Neural crest cell (in vitro differentiated cells): ENCODE data around the gene GUF1. TPM values are rescaled to one million over a fixed set of nuclear protein-coding genes. Genes with fewer than 3 reads are reported as not detected.

Source experiments
- DNase-seq: peaks from one replicate; pipeline ENCODE4 v3.0.0; 2021; ENCODE audit warnings: low read depth, mixed read lengths, low spot score
- H3K27ac Mint-ChIP-seq: one replicate; pipeline ENCODE4 v1.8.0; 2021; ENCODE audit warnings: mild to moderate bottlenecking, mixed read lengths; ENCODE audit not compliant: unreplicated experiment
- H3K27me3 Mint-ChIP-seq: 2 replicates; pipeline ENCODE4 v1.8.0; 2021; ENCODE audit warnings: low read depth, mild to moderate bottlenecking, mixed read lengths
- H3K36me3 Mint-ChIP-seq: 2 replicates; pipeline ENCODE4 v1.8.0; 2021; ENCODE audit warnings: low read depth, mild to moderate bottlenecking, mixed read lengths
- H3K4me1 Mint-ChIP-seq: 2 replicates; pipeline ENCODE4 v1.8.0; 2021; ENCODE audit warnings: mixed read lengths
- H3K4me3 Mint-ChIP-seq: one replicate; pipeline ENCODE4 v1.8.0; 2021; ENCODE audit warnings: mild to moderate bottlenecking, mixed read lengths
- H3K9me3 Mint-ChIP-seq: 2 replicates; pipeline ENCODE4 v1.8.0; 2021; ENCODE audit warnings: mixed read lengths
- total RNA-seq: library from RNA; stranded (reverse); gene quantifications from 2 replicates; pipeline ENCODE4 v1.2.1, GENCODE V29; 2021
- TF ChIP-seq, protein P1 (sequence below): fragments of 200-600 bp; sonication (generic); conservative IDR thresholded peaks from 2 replicates; pipeline ENCODE4 v1.5.0; 2021; ENCODE audit warnings: antibody characterized with exemption, mild to moderate bottlenecking

GUF1 gene
- total RNA-seq, 1 donor from 2014 or later, result 30.2 TPM

DNA sequence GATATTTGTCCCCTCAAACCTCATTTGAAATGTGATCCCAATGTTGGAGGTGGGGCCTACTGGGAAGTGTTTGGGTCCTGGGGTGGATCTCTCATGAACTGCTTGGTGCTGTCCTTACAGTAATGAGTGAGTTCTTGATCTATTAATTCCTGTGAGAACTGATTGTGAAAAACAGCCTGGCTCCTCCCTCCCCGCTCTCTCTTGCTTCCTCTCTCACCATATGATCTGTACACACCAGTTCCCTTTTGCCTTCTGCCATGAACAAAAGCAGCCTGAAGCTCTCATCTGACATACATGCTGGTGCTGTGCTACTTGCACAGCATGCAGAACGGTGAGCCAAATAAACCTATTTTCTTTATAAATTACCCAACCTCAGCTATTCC, 15.6 kb upstream of the GUF1 start:
- Mint-ChIP-seq H3K27me3 (peaks cover 3% of the 10 kb centered on the region), H3K9me3 (no peaks in the 10 kb centered on the region), H3K4me3 (no peak overlapping the region), H3K27ac (no peak overlapping the region), H3K4me1 (no peaks in the 10 kb centered on the region), H3K36me3 (no peaks in the 10 kb centered on the region)
- TF ChIP-seq, protein P1, sequence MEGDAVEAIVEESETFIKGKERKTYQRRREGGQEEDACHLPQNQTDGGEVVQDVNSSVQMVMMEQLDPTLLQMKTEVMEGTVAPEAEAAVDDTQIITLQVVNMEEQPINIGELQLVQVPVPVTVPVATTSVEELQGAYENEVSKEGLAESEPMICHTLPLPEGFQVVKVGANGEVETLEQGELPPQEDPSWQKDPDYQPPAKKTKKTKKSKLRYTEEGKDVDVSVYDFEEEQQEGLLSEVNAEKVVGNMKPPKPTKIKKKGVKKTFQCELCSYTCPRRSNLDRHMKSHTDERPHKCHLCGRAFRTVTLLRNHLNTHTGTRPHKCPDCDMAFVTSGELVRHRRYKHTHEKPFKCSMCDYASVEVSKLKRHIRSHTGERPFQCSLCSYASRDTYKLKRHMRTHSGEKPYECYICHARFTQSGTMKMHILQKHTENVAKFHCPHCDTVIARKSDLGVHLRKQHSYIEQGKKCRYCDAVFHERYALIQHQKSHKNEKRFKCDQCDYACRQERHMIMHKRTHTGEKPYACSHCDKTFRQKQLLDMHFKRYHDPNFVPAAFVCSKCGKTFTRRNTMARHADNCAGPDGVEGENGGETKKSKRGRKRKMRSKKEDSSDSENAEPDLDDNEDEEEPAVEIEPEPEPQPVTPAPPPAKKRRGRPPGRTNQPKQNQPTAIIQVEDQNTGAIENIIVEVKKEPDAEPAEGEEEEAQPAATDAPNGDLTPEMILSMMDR, result no peak
- no peak for DNase-seq

DNA sequence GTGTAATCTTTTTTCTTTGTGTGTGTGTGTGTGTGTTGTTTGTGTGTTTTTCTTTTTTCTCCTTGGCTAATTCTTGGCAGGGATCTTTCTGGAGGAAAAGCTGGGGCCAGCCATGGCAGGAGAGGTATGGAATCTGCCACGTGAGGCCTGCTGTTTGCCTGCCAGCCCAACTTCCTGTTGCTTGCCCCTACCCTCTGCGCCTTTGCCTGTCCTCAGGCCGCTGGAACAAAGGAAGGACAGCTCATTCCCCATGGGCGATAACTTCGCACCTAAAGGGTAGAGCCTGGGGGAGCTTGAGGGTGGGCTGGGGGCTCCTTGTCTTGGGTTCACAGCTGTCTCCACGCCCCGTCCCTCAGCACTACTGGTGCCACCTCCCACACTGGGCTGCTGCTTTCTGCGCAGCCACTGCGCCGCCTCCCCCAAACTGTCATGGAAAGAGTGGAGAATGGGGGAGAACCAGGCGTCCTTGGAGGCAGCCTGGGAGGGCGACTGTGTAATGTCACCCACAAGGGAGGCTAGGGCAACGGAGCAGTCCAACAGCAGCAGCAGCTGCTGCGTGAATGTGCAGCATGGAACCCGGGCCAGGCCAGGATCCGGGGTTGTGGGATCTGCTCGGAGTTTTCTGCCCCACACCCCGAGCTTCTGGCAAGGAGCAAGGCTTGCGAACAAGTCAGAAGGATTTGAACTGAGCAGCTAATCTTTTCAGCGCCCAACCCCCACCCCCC, 14.5 kb upstream of the GUF1 start:
- no peak for DNase-seq
- no peaks in the 10 kb centered on the region for H3K36me3 Mint-ChIP-seq
- no peak overlapping the region for H3K27ac Mint-ChIP-seq
- no peaks in the 10 kb centered on the region for H3K4me1 Mint-ChIP-seq
- TF ChIP-seq, protein P1, result no peak
- H3K4me3 Mint-ChIP-seq, result no peak overlapping the region
- peaks cover 4% of the 10 kb centered on the region for H3K27me3 Mint-ChIP-seq
- no peaks in the 10 kb centered on the region for H3K9me3 Mint-ChIP-seq

GRCh38 chr4:44668526-44668925, 9.7 kb upstream of the GUF1 start:
- TF ChIP-seq, protein P1, result no peak
- no peaks in the 10 kb centered on the region for H3K4me1 Mint-ChIP-seq
- no peaks in the 10 kb centered on the region for H3K36me3 Mint-ChIP-seq
- H3K27me3 Mint-ChIP-seq, result peaks cover 30% of the 10 kb centered on the region
- no peak overlapping the region for H3K4me3 Mint-ChIP-seq
- H3K27ac Mint-ChIP-seq, result no peak overlapping the region
- no peak for DNase-seq
- no peaks in the 10 kb centered on the region for H3K9me3 Mint-ChIP-seq

GRCh38 chr4:44670506-44671199, 7.6 kb upstream of the GUF1 start:
- H3K27me3 Mint-ChIP-seq, result peaks cover 36% of the 10 kb centered on the region
- DNase-seq, result no peak
- H3K4me1 Mint-ChIP-seq, result no peaks in the 10 kb centered on the region
- H3K36me3 Mint-ChIP-seq, result no peaks in the 10 kb centered on the region
- H3K9me3 Mint-ChIP-seq, result no peaks in the 10 kb centered on the region
- no peak overlapping the region for H3K4me3 Mint-ChIP-seq
- H3K27ac Mint-ChIP-seq, result no peak overlapping the region
- TF ChIP-seq, protein P1, result no peak

GRCh38 chr4:44671636-44672035, 6.6 kb upstream of the GUF1 start:
- TF ChIP-seq, protein P1, result no peak
- DNase-seq, result no peak
- no peaks in the 10 kb centered on the region for H3K4me1 Mint-ChIP-seq
- no peaks in the 10 kb centered on the region for H3K9me3 Mint-ChIP-seq
- no peak overlapping the region for H3K27ac Mint-ChIP-seq
- no peaks in the 10 kb centered on the region for H3K36me3 Mint-ChIP-seq
- no peak overlapping the region for H3K4me3 Mint-ChIP-seq
- H3K27me3 Mint-ChIP-seq, result peaks cover 36% of the 10 kb centered on the region
